ENCODE results near the gene IGSF3. TPM values are rescaled to one million over a fixed set of nuclear protein-coding genes. Genes with fewer than 3 reads are reported as not detected.
"Not testable (repeated sequence)": the region's sequence is repeated elsewhere in the genome, so short reads cannot be mapped to it uniquely, and the experiment has no call there.

The IGSF3 gene
- total and polyA plus RNA-seq, 2 donors from 2014 or later, result 12.0 to 38.8 TPM

GRCh38 chr1:116605315-116605714 lies 62.2 kb downstream of the IGSF3 start:
- Histone ChIP-seq H3K4me3 (ENCODE audit: low read length in 3 of 3) (no peak overlapping the region), H3K4me1 (ENCODE audit: control insufficient read depth in 2 of 3, insufficient read depth in 2 of 3, low read depth in 1 of 3, low read length in 3 of 3) (no peaks in the 10 kb centered on the region), H3K36me3 (ENCODE audit: control insufficient read depth in 2 of 3, insufficient read depth in 3 of 3, low read length in 3 of 3) (no peaks in the 10 kb centered on the region), H3K27ac (ENCODE audit: low read depth in 2 of 2, low read length in 2 of 2) (no peak overlapping the region), H3K27me3 (ENCODE audit: control insufficient read depth, insufficient read depth, low read length) (no peaks in the 10 kb centered on the region), H3K9me3 (ENCODE audit: control insufficient read depth in 2 of 3, insufficient read depth in 1 of 3, low read length in 3 of 3) (no peaks in the 10 kb centered on the region), H3K9ac (ENCODE audit: low read length in 3 of 3) (no peak overlapping the region)
- DNase-seq (no peak), FAIRE-seq (no peak)
- no peak for TF ChIP-seq CTCF (IDR thresholded peaks at IDR 0.05; ENCODE audit: borderline replicate concordance, extremely low read depth, insufficient read depth)
- intact Hi-C loops (cut with DNase I), result no loop called here

GRCh38 chr1:116604408-116604807 lies 63.1 kb downstream of the IGSF3 start:
- H3K27ac ChIP-seq (ENCODE audit: low read depth in 2 of 2, low read length in 2 of 2); DNase-seq; H3K27me3 ChIP-seq (ENCODE audit: control insufficient read depth, insufficient read depth, low read length); intact Hi-C loops (cut with DNase I); H3K4me3 ChIP-seq (ENCODE audit: low read length in 3 of 3); H3K36me3 ChIP-seq (ENCODE audit: control insufficient read depth in 2 of 3, insufficient read depth in 3 of 3, low read length in 3 of 3); H3K9ac ChIP-seq (ENCODE audit: low read length in 3 of 3); FAIRE-seq; H3K4me1 ChIP-seq (ENCODE audit: control insufficient read depth in 2 of 3, insufficient read depth in 2 of 3, low read depth in 1 of 3, low read length in 3 of 3); H3K9me3 ChIP-seq (ENCODE audit: control insufficient read depth in 2 of 3, insufficient read depth in 1 of 3, low read length in 3 of 3): not testable (repeated sequence)

GRCh38 chr1:116603646-116604045 lies 63.9 kb downstream of the IGSF3 start:
- H3K27ac ChIP-seq (ENCODE audit: low read depth in 2 of 2, low read length in 2 of 2); H3K9me3 ChIP-seq (ENCODE audit: control insufficient read depth in 2 of 3, insufficient read depth in 1 of 3, low read length in 3 of 3); H3K4me3 ChIP-seq (ENCODE audit: low read length in 3 of 3); H3K9ac ChIP-seq (ENCODE audit: low read length in 3 of 3); FAIRE-seq; DNase-seq; intact Hi-C loops (cut with DNase I); H3K4me1 ChIP-seq (ENCODE audit: control insufficient read depth in 2 of 3, insufficient read depth in 2 of 3, low read depth in 1 of 3, low read length in 3 of 3); H3K36me3 ChIP-seq (ENCODE audit: control insufficient read depth in 2 of 3, insufficient read depth in 3 of 3, low read length in 3 of 3); H3K27me3 ChIP-seq (ENCODE audit: control insufficient read depth, insufficient read depth, low read length): not testable (repeated sequence)

GRCh38 chr1:116599369-116599768 lies 68.2 kb downstream of the IGSF3 start:
- H3K36me3 ChIP-seq (ENCODE audit: control insufficient read depth in 2 of 3, insufficient read depth in 3 of 3, low read length in 3 of 3); H3K9ac ChIP-seq (ENCODE audit: low read length in 3 of 3); H3K4me1 ChIP-seq (ENCODE audit: control insufficient read depth in 2 of 3, insufficient read depth in 2 of 3, low read depth in 1 of 3, low read length in 3 of 3); intact Hi-C loops (cut with DNase I); H3K9me3 ChIP-seq (ENCODE audit: control insufficient read depth in 2 of 3, insufficient read depth in 1 of 3, low read length in 3 of 3); H3K27ac ChIP-seq (ENCODE audit: low read depth in 2 of 2, low read length in 2 of 2); H3K4me3 ChIP-seq (ENCODE audit: low read length in 3 of 3); DNase-seq; H3K27me3 ChIP-seq (ENCODE audit: control insufficient read depth, insufficient read depth, low read length); FAIRE-seq: not testable (repeated sequence)

GRCh38 chr1:116598420-116599036 lies 69.0 kb downstream of the IGSF3 start:
- H3K4me3 ChIP-seq (ENCODE audit: low read length in 3 of 3); H3K27me3 ChIP-seq (ENCODE audit: control insufficient read depth, insufficient read depth, low read length); H3K9me3 ChIP-seq (ENCODE audit: control insufficient read depth in 2 of 3, insufficient read depth in 1 of 3, low read length in 3 of 3); FAIRE-seq; H3K4me1 ChIP-seq (ENCODE audit: control insufficient read depth in 2 of 3, insufficient read depth in 2 of 3, low read depth in 1 of 3, low read length in 3 of 3); DNase-seq; H3K9ac ChIP-seq (ENCODE audit: low read length in 3 of 3); intact Hi-C loops (cut with DNase I); H3K36me3 ChIP-seq (ENCODE audit: control insufficient read depth in 2 of 3, insufficient read depth in 3 of 3, low read length in 3 of 3): not testable (repeated sequence)
- H3K27ac ChIP-seq (ENCODE audit: low read depth in 2 of 2, low read length in 2 of 2), result peak overlapping the region in 1 of 2 donors; percentile 13

GRCh38 chr1:116597388-116597787 lies 70.1 kb downstream of the IGSF3 start:
- not testable (repeated sequence) for H3K27me3 ChIP-seq (ENCODE audit: control insufficient read depth, insufficient read depth, low read length)

GRCh38 chr1:116596742-116597307 lies 70.7 kb downstream of the IGSF3 start:
- FAIRE-seq; H3K9me3 ChIP-seq (ENCODE audit: control insufficient read depth in 2 of 3, insufficient read depth in 1 of 3, low read length in 3 of 3); intact Hi-C loops (cut with DNase I); H3K27me3 ChIP-seq (ENCODE audit: control insufficient read depth, insufficient read depth, low read length); H3K4me3 ChIP-seq (ENCODE audit: low read length in 3 of 3); H3K27ac ChIP-seq (ENCODE audit: low read depth in 2 of 2, low read length in 2 of 2); H3K4me1 ChIP-seq (ENCODE audit: control insufficient read depth in 2 of 3, insufficient read depth in 2 of 3, low read depth in 1 of 3, low read length in 3 of 3); H3K36me3 ChIP-seq (ENCODE audit: control insufficient read depth in 2 of 3, insufficient read depth in 3 of 3, low read length in 3 of 3); H3K9ac ChIP-seq (ENCODE audit: low read length in 3 of 3); DNase-seq: not testable (repeated sequence)

More at GRCh38 chr1:116597388-116597787, 70.1 kb downstream of the IGSF3 start:
- DNase-seq; H3K4me1 ChIP-seq (ENCODE audit: control insufficient read depth in 2 of 3, insufficient read depth in 2 of 3, low read depth in 1 of 3, low read length in 3 of 3); H3K9ac ChIP-seq (ENCODE audit: low read length in 3 of 3); intact Hi-C loops (cut with DNase I); H3K36me3 ChIP-seq (ENCODE audit: control insufficient read depth in 2 of 3, insufficient read depth in 3 of 3, low read length in 3 of 3); H3K9me3 ChIP-seq (ENCODE audit: control insufficient read depth in 2 of 3, insufficient read depth in 1 of 3, low read length in 3 of 3); H3K4me3 ChIP-seq (ENCODE audit: low read length in 3 of 3); H3K27ac ChIP-seq (ENCODE audit: low read depth in 2 of 2, low read length in 2 of 2); FAIRE-seq: not testable (repeated sequence)

Measured in kidney (tissue), 14 donors.